ENCODE results near the gene SPAG8. TPM values are rescaled to one million over a fixed set of nuclear protein-coding genes. Genes with fewer than 3 reads are reported as not detected.

SPAG8 gene
- total RNA-seq, 2 donors from 2014 or later: 0.68 to 9.2 TPM

DNA sequence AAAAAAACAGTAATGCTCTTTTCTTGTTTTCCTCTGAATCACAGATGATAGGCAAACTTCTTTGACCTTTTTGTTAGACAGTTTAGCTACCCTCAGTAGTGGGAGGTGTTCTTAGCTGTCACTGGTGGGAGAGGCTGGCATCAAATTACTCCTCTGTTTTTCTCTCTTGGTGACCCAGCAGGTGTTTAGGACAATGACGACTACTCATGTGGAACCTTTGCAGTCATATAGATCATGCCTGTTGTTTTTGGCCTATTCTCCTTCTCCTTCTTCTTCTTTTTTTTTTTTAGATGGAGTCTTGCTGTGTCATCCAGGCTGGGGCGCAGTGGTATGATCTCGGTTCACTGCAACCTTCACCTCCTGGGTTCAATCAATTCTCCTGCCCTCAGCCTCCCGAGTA, 36.0 kb downstream of the SPAG8 start:
- Histone ChIP-seq H3K27me3 (replicated peaks; ENCODE audit: insufficient read depth) (no peaks in the 10 kb centered on the region), H3K9me3 (no peaks in the 10 kb centered on the region), H3K36me3 (no peaks in the 10 kb centered on the region), H3K4me3 (no peak overlapping the region), H3K27ac (no peak overlapping the region), H3K4me1 (replicated peaks) (peaks cover 12% of the 10 kb centered on the region)
- 79% methylated on average over 4 of the region's 4 CpGs for WGBS
- TF ChIP-seq, protein P1, sequence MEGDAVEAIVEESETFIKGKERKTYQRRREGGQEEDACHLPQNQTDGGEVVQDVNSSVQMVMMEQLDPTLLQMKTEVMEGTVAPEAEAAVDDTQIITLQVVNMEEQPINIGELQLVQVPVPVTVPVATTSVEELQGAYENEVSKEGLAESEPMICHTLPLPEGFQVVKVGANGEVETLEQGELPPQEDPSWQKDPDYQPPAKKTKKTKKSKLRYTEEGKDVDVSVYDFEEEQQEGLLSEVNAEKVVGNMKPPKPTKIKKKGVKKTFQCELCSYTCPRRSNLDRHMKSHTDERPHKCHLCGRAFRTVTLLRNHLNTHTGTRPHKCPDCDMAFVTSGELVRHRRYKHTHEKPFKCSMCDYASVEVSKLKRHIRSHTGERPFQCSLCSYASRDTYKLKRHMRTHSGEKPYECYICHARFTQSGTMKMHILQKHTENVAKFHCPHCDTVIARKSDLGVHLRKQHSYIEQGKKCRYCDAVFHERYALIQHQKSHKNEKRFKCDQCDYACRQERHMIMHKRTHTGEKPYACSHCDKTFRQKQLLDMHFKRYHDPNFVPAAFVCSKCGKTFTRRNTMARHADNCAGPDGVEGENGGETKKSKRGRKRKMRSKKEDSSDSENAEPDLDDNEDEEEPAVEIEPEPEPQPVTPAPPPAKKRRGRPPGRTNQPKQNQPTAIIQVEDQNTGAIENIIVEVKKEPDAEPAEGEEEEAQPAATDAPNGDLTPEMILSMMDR (IDR thresholded peaks at IDR 0.05): no peak
- TF ChIP-seq POLR2AphosphoS5 (IDR thresholded peaks at IDR 0.05): no peak
- no peak for TF ChIP-seq POLR2A (IDR thresholded peaks at IDR 0.05)
- DNase-seq (ENCODE audit: low spot score): no peak
- intact Hi-C loops (cut with DNase I): no loop called here

DNA sequence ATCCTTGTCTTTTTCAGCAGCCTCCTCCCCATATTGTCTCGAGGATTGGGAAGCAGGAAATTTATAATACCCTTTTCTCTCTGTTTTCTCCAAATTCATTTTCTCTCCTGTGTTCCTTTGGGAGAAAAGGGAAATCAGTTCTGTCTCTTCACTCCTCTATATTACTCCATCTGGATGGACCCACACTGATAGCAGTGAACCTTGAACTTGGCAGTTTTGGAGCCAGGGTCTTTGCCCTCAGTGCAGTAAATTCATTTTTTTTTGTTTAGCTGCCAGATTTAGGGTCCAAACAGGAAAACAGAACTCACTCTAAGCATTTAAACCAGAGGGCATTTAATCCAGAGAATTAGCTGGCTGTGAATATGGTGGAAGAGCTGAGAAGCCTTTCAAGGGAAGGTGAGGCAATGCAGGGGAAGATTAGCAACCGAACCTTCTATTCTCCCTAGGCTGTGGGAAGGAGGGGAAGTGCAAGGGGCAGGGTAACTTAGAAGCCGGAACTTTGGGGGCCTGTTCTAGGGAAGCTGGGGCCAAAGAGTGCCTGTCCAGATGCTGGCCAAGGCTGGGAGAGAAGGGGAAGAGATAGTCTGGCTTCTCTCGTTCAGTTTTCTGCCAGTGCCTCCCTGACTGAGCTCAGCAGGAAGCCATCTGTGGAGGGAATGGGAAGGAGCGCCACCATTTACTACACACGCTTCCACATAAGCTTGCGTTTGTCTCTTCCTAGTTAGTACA, 37.0 kb downstream of the SPAG8 start:
- H3K9me3 ChIP-seq: no peaks in the 10 kb centered on the region
- H3K27me3 ChIP-seq (replicated peaks; ENCODE audit: insufficient read depth): no peaks in the 10 kb centered on the region
- intact Hi-C loops (cut with DNase I): no loop called here
- TF ChIP-seq POLR2AphosphoS5 (IDR thresholded peaks at IDR 0.05): no peak
- no peak for TF ChIP-seq POLR2A (IDR thresholded peaks at IDR 0.05)
- TF ChIP-seq, protein P1 (IDR thresholded peaks at IDR 0.05): no peak
- DNase-seq (ENCODE audit: low spot score): no peak
- peaks cover 21% of the 10 kb centered on the region for H3K4me1 ChIP-seq (replicated peaks)
- WGBS: 81% methylated on average over 7 of the region's 7 CpGs
- no peak overlapping the region for H3K4me3 ChIP-seq
- H3K36me3 ChIP-seq: no peaks in the 10 kb centered on the region
- no peak overlapping the region for H3K27ac ChIP-seq

DNA sequence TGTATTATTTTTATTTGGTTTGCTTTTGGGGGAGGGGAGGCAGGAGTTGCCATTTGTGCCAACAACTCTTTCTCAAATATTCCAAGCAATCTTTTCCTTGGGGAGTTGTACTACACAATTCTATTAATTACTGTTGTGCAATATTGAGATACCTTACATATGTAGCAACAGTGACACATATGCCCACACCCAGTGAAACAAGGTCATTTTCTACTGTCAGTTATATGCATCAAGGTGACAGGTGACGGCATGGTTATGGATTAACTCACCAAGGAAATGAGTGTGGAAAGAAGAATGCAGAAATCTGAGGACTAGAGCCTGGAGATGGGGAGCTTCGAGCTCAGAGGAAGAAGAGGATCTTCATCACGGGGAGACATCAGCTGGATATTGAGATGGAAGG, 40.1 kb downstream of the SPAG8 start:
- Histone ChIP-seq H3K9me3 (no peaks in the 10 kb centered on the region), H3K4me3 (no peak overlapping the region), H3K27ac (peak overlapping the region; percentile 22 to 36), H3K36me3 (no peaks in the 10 kb centered on the region), H3K27me3 (replicated peaks; ENCODE audit: insufficient read depth) (no peaks in the 10 kb centered on the region), H3K4me1 (replicated peaks) (peaks cover 21% of the 10 kb centered on the region)
- TF ChIP-seq POLR2AphosphoS5 (IDR thresholded peaks at IDR 0.05) (no peak), POLR2A (IDR thresholded peaks at IDR 0.05) (no peak)
- TF ChIP-seq, protein P1 (IDR thresholded peaks at IDR 0.05): no peak
- no peak for DNase-seq (ENCODE audit: low spot score)
- intact Hi-C loops (cut with DNase I): no loop called here
- 58% methylated on average over 3 of the region's 3 CpGs for WGBS

DNA sequence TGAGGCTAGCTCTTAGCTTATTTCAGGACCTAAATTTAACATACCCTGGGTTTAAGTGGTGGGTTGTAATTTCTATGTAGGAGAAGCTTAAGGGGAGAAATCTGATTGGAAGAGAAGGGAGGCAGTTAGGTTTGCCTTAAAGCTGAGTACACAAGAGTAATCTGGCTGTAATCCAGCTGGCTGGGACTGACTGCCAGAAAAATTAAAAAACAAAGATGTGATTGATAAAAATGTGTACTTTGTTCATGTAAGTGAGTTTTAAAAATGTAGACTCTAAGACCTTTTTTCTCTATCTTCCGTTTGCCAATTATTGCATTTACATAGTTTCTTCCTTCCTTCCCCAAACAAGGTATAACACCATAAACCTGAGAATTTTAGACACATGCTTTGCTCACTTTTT, 40.5 kb downstream of the SPAG8 start:
- H3K27ac ChIP-seq: peak overlapping the region; percentile 22 to 36

More for the DNA sequence above, 40.5 kb downstream of the SPAG8 start:
- H3K4me3 ChIP-seq: no peak overlapping the region
- H3K27me3 ChIP-seq (replicated peaks; ENCODE audit: insufficient read depth): no peaks in the 10 kb centered on the region
- peak; percentile 46 for DNase-seq (ENCODE audit: low spot score)
- H3K36me3 ChIP-seq: no peaks in the 10 kb centered on the region
- intact Hi-C loops (cut with DNase I): no loop called here
- TF ChIP-seq POLR2A (IDR thresholded peaks at IDR 0.05): no peak
- no peak for TF ChIP-seq POLR2AphosphoS5 (IDR thresholded peaks at IDR 0.05)
- TF ChIP-seq, protein P1 (IDR thresholded peaks at IDR 0.05): no peak
- H3K9me3 ChIP-seq: no peaks in the 10 kb centered on the region
- WGBS: 11% methylated on average over 1 of the region's 1 CpG
- H3K4me1 ChIP-seq (replicated peaks): peaks cover 21% of the 10 kb centered on the region

Measured in prostate gland (tissue), 2 donors.